ENCODE measurements around the gene PARD3.

GRCh38 chr10:34203966-34204630 lies 611.0 kb downstream of the PARD3 start:
- no peak for TF ChIP-seq POLR2A (IDR thresholded peaks at IDR 0.05; ENCODE audit: low read depth, low read length)
- no peak for TF ChIP-seq CTCF (IDR thresholded peaks at IDR 0.05 in 2 of 3, conservative IDR thresholded peaks at IDR 0.05 in 1 of 3; ENCODE audit: control insufficient read depth in 2 of 3, extremely low read depth in 1 of 3, insufficient read depth in 1 of 3, low read depth in 3 of 3, low read length in 3 of 3)
- TF ChIP-seq, protein P1, sequence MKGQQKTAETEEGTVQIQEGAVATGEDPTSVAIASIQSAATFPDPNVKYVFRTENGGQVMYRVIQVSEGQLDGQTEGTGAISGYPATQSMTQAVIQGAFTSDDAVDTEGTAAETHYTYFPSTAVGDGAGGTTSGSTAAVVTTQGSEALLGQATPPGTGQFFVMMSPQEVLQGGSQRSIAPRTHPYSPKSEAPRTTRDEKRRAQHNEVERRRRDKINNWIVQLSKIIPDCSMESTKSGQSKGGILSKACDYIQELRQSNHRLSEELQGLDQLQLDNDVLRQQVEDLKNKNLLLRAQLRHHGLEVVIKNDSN (IDR thresholded peaks at IDR 0.05; ENCODE audit: borderline replicate concordance, extremely low read length, insufficient read depth, low read depth, low read length), result no peak
- no peak for TF ChIP-seq YY1 (IDR thresholded peaks at IDR 0.05; ENCODE audit: low read depth, low read length)
- TF ChIP-seq, protein P2, sequence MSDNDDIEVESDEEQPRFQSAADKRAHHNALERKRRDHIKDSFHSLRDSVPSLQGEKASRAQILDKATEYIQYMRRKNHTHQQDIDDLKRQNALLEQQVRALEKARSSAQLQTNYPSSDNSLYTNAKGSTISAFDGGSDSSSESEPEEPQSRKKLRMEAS (IDR thresholded peaks at IDR 0.05; ENCODE audit: low read depth, low read length), result no peak
- TF ChIP-seq CHD2 (IDR thresholded peaks at IDR 0.05; ENCODE audit: borderline replicate concordance, low read depth, low read length), result no peak
- TF ChIP-seq EZH2 (IDR thresholded peaks at IDR 0.05; ENCODE audit: borderline replicate concordance, control insufficient read depth, low read depth, low read length), result no peak
- TF ChIP-seq TARDBP (IDR thresholded peaks at IDR 0.05; ENCODE audit: borderline replicate concordance), result no peak
- TF ChIP-seq ZBTB33 (IDR thresholded peaks at IDR 0.05), result no peak
- TF ChIP-seq, protein P3, sequence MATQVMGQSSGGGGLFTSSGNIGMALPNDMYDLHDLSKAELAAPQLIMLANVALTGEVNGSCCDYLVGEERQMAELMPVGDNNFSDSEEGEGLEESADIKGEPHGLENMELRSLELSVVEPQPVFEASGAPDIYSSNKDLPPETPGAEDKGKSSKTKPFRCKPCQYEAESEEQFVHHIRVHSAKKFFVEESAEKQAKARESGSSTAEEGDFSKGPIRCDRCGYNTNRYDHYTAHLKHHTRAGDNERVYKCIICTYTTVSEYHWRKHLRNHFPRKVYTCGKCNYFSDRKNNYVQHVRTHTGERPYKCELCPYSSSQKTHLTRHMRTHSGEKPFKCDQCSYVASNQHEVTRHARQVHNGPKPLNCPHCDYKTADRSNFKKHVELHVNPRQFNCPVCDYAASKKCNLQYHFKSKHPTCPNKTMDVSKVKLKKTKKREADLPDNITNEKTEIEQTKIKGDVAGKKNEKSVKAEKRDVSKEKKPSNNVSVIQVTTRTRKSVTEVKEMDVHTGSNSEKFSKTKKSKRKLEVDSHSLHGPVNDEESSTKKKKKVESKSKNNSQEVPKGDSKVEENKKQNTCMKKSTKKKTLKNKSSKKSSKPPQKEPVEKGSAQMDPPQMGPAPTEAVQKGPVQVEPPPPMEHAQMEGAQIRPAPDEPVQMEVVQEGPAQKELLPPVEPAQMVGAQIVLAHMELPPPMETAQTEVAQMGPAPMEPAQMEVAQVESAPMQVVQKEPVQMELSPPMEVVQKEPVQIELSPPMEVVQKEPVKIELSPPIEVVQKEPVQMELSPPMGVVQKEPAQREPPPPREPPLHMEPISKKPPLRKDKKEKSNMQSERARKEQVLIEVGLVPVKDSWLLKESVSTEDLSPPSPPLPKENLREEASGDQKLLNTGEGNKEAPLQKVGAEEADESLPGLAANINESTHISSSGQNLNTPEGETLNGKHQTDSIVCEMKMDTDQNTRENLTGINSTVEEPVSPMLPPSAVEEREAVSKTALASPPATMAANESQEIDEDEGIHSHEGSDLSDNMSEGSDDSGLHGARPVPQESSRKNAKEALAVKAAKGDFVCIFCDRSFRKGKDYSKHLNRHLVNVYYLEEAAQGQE (IDR thresholded peaks at IDR 0.05; ENCODE audit: low read depth, low read length), result no peak
- no peak for TF ChIP-seq BHLHE40 (IDR thresholded peaks at IDR 0.05; ENCODE audit: borderline replicate concordance in 1 of 2, low read depth in 2 of 2, low read length in 1 of 2)
- TF ChIP-seq ZNF24 (IDR thresholded peaks at IDR 0.05), result 0 out of 2 replicates have a peak, but pooled peaks have one; percentile 22
- TF ChIP-seq STAT1 (conservative IDR thresholded peaks at IDR 0.05), result no peak
- TF ChIP-seq SMC3 (IDR thresholded peaks at IDR 0.05; ENCODE audit: borderline replicate concordance, low read length), result no peak

Measured in GM12878 (cell line).